A673 (cell line): ENCODE measurements around the gene EPHB2. TPM values are rescaled to one million over a fixed set of nuclear protein-coding genes. Genes with fewer than 3 reads are reported as not detected.

Experiments used
- BruUV-seq: library from RNA; stranded (reverse); fragments of 400-500 nt; replicated peaks from 2 replicates; lab custom pipeline; 2021; lab: Mats Ljungman, UMichigan
- CTCF ChIA-PET: fragments of 300-600 bp; sonication (Branson Sonifier 250); formaldehyde crosslinking; loops from one replicate; lab custom pipeline; 2022; ENCODE audit warnings: antibody characterized with exemption; lab: Charles Lee
- POLR2A ChIA-PET: fragments of 300-600 bp; sonication (Branson Sonifier 250); formaldehyde crosslinking; loops from one replicate; lab custom pipeline; 2022; ENCODE audit warnings: antibody characterized with exemption; ENCODE audit not compliant: low non-redundant PET; lab: Charles Lee
- DNase-seq: peaks from one replicate; pipeline ENCODE4 v3.0.0-alpha.2; 2015; ENCODE audit warnings: low spot score
- H3K27ac ChIP-seq: fragments of 200-600 bp; sonication (generic); 2 replicates; pipeline ENCODE4 v1.5.1; 2016; ENCODE audit warnings: mixed run types, low read depth, mild to moderate bottlenecking, mixed read lengths, antibody characterized with exemption, low read length; ENCODE audit not compliant: poor library complexity, severe bottlenecking
- H3K27me3 ChIP-seq: fragments of 200-600 bp; sonication (generic); replicated peaks from 2 replicates; pipeline ENCODE4 v1.6.1; 2017; ENCODE audit warnings: mixed run types, low read depth, mild to moderate bottlenecking, mixed read lengths, antibody characterized with exemption, low read length; ENCODE audit not compliant: insufficient read depth, poor library complexity
- H3K36me3 ChIP-seq: fragments of 200-600 bp; sonication (generic); 2 replicates; pipeline ENCODE4 v1.6.1; 2016; ENCODE audit warnings: mixed run types, mild to moderate bottlenecking, mixed read lengths, antibody characterized with exemption, low read length; ENCODE audit not compliant: insufficient read depth, poor library complexity, severe bottlenecking
- H3K4me1 ChIP-seq: fragments of 200-600 bp; sonication (generic); 2 replicates; pipeline ENCODE4 v1.6.1; 2017; ENCODE audit warnings: mixed run types, mild to moderate bottlenecking, mixed read lengths, antibody characterized with exemption, low read length; ENCODE audit not compliant: insufficient read depth, poor library complexity, severe bottlenecking
- H3K4me3 ChIP-seq: fragments of 200-600 bp; sonication (generic); 2 replicates; pipeline ENCODE4 v1.5.1; 2016; ENCODE audit warnings: low read depth, mixed run types, mild to moderate bottlenecking, mixed read lengths, low read length; ENCODE audit not compliant: poor library complexity, severe bottlenecking
- H3K9me3 ChIP-seq: fragments of 200-600 bp; sonication (generic); 2 replicates; pipeline ENCODE4 v1.6.1; 2016; ENCODE audit warnings: mixed run types, low read depth, mild to moderate bottlenecking, mixed read lengths, antibody characterized with exemption, low read length; ENCODE audit not compliant: poor library complexity, severe bottlenecking
- CTCF ChIP-seq: fragments of 300-800, 200-600 bp; sonication (generic); conservative IDR thresholded peaks from 2 replicates; pipeline ENCODE4 v1.5.1; 2017; ENCODE audit warnings: low read depth, mild to moderate bottlenecking, antibody characterized with exemption, low read length, moderate library complexity, mixed read lengths
- EZH2 ChIP-seq: fragments of 200-600 bp; sonication (generic); IDR thresholded peaks from 2 replicates; pipeline ENCODE4 v1.6.1; 2017; ENCODE audit warnings: borderline replicate concordance, low read depth, mild to moderate bottlenecking, mixed read lengths, antibody characterized with exemption, low read length; ENCODE audit not compliant: poor library complexity, severe bottlenecking
- intact Hi-C: fragments of 100-400 bp; cut with micrococcal nuclease; formaldehyde crosslinking; loops from one replicate; pipeline ENCODE4 v1.10.0; 2022; ENCODE audit not compliant: unreplicated experiment
- total RNA-seq: library from RNA; stranded (reverse); gene quantifications from 2 replicates; pipeline ENCODE4 v1.2.3, GENCODE V29; 2021

Gene EPHB2
- total RNA-seq, 1 experiment from 2014 or later: 10.4 TPM

DNA sequence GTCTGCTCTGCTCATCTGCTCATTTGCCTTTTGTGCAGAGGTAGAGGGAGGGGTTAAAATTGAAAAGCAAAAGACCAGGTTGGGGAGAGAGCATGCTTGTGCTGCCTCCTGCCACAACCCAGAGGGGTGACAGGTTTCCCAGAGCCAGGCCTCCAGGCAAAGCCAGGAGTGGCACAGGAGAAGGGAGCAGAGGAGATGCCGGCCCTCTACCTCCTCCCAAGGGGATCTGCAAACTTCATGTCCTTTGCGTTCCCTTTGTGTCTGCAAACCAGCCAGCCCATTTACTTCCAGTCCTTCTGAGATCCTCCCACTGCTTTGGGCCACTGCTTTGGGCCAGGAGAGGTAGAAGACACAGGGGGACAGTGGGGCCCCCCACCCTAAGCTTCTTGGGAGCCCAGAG, 67.8 kb downstream of the EPHB2 start:
- Histone ChIP-seq H3K27ac (no peak overlapping the region), H3K4me3 (no peak overlapping the region), H3K27me3 (no peaks in the 10 kb centered on the region), H3K9me3 (no peaks in the 10 kb centered on the region), H3K36me3 (no peaks in the 10 kb centered on the region), H3K4me1 (peaks cover 7% of the 10 kb centered on the region)
- intact Hi-C loops: no loop called here
- no peak for DNase-seq
- ChIA-PET POLR2A (no interaction called here), CTCF (no interaction called here)
- BruUV-seq: no TSS peak
- TF ChIP-seq EZH2: no peak
- no peak for TF ChIP-seq CTCF

GRCh38 chr1:22778862-22779520, 68.4 kb downstream of the EPHB2 start:
- Histone ChIP-seq H3K27me3 (no peaks in the 10 kb centered on the region), H3K9me3 (no peaks in the 10 kb centered on the region), H3K36me3 (no peaks in the 10 kb centered on the region), H3K27ac (no peak overlapping the region), H3K4me1 (peaks cover 2% of the 10 kb centered on the region), H3K4me3 (no peak overlapping the region)
- no peak for TF ChIP-seq CTCF
- TF ChIP-seq EZH2: no peak
- intact Hi-C loops: no loop called here
- CTCF ChIA-PET: no interaction called here
- no TSS peak for BruUV-seq
- POLR2A ChIA-PET: no interaction called here
- no peak for DNase-seq

DNA sequence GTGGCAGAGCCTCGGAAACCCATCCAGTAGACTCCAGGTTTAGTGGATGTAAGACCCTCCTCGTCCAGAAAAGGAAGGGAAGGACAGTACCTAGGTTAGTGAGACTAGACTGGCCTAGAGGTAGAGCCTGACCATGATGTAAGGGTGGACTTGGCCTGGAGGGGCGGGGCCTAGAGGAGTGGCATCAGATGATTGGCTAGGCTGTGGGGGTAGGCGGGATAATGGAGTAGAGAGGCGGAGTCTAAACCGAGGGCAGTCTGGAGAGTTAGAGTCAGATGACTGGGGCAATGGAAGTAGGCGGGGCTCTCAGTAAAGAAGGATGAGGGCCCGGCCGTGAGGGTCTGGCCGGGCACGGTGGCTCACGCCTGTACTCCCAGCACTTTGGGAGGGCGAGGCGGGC, 70.1 kb downstream of the EPHB2 start:
- CTCF ChIA-PET: no interaction called here
- TF ChIP-seq CTCF: no peak
- TF ChIP-seq EZH2: no peak
- Histone ChIP-seq H3K27ac (no peak overlapping the region), H3K36me3 (no peaks in the 10 kb centered on the region), H3K9me3 (no peaks in the 10 kb centered on the region), H3K4me1 (no peaks in the 10 kb centered on the region), H3K27me3 (no peaks in the 10 kb centered on the region), H3K4me3 (no peak overlapping the region)
- DNase-seq: peak; percentile 27
- BruUV-seq: no TSS peak
- intact Hi-C loops: no loop called here
- POLR2A ChIA-PET: no interaction called here
